GM10248 (cell line): ENCODE measurements around the gene PEX10.

ENCODE experiments used
- CTCF ChIA-PET: fragments of 300-600 bp; sonication (Branson Sonifier 250); formaldehyde crosslinking; extraction: SDS; loops from one replicate; lab custom pipeline; 2021; ENCODE audit warnings: antibody characterized with exemption; lab: Yijun Ruan, JAX
- POLR2A ChIA-PET: fragments of 350-650 bp; sonication (Branson Sonifier 250); formaldehyde crosslinking; extraction: SDS; loops from one replicate; lab custom pipeline; 2020; ENCODE audit warnings: antibody characterized with exemption; lab: Yijun Ruan, JAX
- DNase-seq: peaks from one replicate; pipeline ENCODE4 v3.0.0; 2012; ENCODE audit errors: extremely low spot score
- TF ChIP-seq, protein P1 (sequence below): IDR thresholded peaks from 2 replicates; pipeline ENCODE4 v1.5.1; 2012; ENCODE audit warnings: mild to moderate bottlenecking, low read depth; ENCODE audit errors: extremely low read depth, missing control alignments, control extremely low read depth

The PEX10 gene

DNA sequence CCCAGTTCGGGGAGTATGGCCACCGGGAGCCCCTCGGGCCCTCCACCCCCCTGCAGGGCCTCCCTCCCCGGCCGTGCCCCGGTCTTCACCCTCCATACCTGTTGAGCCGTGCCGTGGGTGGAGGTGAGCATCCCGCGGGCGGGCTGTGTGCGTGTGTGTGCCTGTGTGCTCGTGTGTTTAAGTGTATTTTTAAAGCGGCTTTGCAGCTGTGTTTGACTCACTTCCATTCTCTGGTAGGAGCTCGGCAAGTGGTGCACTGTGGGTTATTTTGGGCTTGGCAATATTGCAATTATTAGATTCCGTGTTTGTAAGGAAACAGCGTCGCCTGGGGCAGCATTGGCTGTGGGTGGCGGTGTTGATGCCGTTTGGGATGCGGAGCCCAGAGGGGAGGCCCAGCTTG, 43.4 kb upstream of the PEX10 start:
- TF ChIP-seq, protein P1, sequence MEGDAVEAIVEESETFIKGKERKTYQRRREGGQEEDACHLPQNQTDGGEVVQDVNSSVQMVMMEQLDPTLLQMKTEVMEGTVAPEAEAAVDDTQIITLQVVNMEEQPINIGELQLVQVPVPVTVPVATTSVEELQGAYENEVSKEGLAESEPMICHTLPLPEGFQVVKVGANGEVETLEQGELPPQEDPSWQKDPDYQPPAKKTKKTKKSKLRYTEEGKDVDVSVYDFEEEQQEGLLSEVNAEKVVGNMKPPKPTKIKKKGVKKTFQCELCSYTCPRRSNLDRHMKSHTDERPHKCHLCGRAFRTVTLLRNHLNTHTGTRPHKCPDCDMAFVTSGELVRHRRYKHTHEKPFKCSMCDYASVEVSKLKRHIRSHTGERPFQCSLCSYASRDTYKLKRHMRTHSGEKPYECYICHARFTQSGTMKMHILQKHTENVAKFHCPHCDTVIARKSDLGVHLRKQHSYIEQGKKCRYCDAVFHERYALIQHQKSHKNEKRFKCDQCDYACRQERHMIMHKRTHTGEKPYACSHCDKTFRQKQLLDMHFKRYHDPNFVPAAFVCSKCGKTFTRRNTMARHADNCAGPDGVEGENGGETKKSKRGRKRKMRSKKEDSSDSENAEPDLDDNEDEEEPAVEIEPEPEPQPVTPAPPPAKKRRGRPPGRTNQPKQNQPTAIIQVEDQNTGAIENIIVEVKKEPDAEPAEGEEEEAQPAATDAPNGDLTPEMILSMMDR = no peak
- ChIA-PET POLR2A (no interaction called here), CTCF (no interaction called here)
- DNase-seq = no peak

DNA sequence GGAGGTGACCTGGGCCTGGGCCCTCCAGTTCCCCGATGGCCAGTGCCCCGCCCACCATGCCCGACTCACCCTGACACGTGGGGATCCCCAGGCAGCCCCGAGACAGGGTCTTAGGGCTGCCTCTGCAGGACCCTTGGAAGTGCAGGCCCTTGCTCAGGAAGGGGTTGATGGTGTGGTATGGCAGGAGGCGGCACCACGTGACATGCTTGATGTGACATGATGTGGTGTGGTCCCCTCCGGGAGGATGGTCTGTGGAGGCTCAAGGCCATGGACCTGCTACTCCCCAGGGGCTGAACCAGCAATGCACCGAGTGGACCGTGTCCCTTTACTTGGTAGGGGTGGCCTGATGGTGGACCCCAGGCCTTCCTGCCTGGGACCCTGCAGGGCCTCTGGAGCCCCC, 41.9 kb upstream of the PEX10 start:
- ChIA-PET CTCF (no interaction called here), POLR2A (no interaction called here)
- TF ChIP-seq, protein P1 = no peak
- no peak for DNase-seq

DNA sequence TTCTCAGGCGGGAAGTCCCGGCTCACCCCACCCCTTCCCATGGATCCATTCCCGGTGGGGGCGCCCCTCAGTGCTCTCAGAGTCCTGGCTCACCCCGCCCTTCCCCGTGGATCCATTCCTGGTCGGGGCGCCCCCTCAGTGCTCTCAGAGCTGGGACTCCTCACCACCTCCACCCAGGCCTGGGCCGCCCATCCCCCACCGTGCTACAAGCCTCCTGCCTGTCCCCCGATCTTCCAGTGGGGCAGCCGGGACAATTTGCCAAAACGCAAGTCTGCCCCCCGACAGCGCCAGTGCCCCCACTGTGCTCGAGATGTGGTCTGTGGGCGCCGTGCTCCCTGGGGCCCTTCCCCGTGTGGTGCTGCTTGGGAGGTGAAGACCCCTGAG, 40.6 kb upstream of the PEX10 start:
- TF ChIP-seq, protein P1 = no peak

DNA sequence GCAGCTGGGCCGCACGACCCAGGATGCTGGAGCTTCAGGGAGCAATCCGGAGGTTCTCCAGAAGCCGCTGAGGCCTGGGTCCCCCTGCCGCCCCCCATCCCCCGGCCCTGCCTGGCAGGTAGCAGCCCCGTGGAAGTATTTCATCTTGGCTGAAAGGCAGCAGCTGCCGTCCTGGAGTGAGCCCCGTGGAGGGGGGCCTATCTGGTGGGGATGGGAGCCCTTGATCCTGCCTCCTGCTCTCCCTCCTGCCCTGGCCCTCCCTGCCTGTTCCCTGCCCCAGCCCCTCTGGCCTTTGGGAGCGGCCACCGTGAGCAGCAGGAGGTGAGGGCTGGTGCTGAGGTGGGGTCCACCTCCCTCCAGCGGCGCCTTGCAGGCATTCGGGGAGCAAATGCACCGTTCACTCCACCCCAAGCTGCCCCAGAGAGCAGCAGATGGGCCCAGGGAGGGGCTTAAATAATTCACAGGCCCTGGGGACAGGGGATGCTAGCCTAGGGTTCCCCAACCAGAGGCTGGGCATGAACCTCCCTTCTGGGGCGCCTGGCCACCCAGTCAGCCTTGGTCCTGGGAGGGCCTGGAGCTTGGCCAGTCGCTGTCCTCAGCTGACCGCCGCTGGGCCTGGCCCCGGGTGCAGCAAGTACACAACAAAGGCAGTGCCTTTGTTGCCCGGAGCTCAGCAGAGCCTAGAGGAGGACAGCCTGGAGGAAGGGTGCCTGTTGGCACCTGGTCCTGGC, 40.0 kb upstream of the PEX10 start:
- no peak for DNase-seq
- ChIA-PET POLR2A (no interaction called here), CTCF (no interaction called here)
- TF ChIP-seq, protein P1 = no peak

More for the DNA sequence above, 40.6 kb upstream of the PEX10 start:
- DNase-seq = no peak
- POLR2A ChIA-PET = no interaction called here
- CTCF ChIA-PET = no interaction called here

DNA sequence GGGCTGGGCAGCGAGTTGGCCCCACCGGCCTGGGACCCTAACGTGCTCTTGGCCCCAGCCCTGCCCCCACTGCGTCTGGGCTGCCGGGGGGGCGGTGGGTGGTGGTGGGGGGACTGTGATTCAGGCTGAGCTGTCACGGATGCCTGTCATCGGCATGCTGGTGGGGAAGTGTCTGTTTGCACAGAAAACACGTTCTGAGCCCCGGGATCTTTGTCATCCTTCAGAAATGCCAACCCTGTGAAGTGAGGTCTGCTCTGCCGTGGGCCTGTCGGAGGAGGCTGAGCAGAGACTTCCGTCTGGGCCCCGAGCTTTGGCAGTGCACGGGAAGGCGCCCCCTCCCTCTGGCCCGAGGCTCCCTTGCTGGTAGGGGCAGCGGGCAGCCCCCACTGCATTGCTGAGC, 39.4 kb upstream of the PEX10 start:
- POLR2A ChIA-PET = no interaction called here

DNA sequence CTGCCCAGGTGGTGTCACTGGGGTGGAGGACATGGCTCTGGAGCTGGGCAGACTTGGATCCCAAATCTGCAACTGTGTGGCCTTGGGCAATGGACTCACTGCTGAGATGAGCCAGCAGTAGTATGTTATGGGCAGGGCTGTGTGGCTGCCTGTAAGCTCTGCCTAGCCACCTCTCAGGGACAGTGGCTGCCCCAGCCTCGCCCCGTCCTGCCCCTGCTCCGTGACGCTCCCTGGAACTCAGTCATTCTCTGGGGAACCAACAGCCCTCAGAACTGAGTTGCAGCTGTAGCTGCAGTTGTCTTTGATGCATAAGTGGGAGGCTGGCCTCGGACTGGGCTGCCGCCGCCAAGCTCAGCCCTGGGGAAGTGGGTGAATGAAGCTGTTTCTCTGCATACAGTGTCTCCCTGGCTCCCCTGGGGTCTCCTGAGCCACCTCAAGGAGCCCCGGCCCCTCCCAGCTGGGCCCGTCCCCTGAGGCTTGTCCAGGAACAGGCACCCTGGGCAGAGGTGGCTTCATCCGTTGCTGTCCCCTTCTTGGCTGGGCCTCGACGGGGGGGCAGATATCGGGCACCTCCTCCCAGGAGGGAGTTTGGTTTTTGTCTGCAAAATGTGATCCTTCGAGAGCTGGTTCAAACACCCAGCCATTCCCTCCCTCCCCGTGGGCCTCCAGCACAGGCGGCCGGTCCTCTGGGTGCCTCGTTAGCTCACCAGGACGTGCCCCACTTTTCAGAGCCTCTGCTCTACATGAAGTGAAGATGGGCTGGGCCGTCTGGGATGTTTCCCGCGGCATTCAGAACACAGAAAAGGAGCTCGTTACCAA, 37.5 kb upstream of the PEX10 start:
- no peak for DNase-seq
- TF ChIP-seq, protein P1 = no peak
- CTCF ChIA-PET = interaction anchor here (1.3 kb wide), 1 partner anchor 38 kb away, joined by 4 read pairs; no protein-coding TSS in a partner anchor
- POLR2A ChIA-PET = no interaction called here

More for the DNA sequence above, 39.4 kb upstream of the PEX10 start:
- DNase-seq = no peak
- TF ChIP-seq, protein P1 = no peak
- CTCF ChIA-PET = no interaction called here
